Thyroid gland (tissue), 4 donors: ENCODE results near the gene CD300A. TPM values are rescaled to one million over a fixed set of nuclear protein-coding genes. Genes with fewer than 3 reads are reported as not detected.
"Not testable (repeated sequence)": the region's sequence is repeated elsewhere in the genome, so short reads cannot be mapped to it uniquely, and the experiment has no call there.

Experiments used
- DNase-seq, 2 donors: peaks; one replicate each; pipeline ENCODE4 v3.0.0-alpha.2; 2019
- H3K27ac ChIP-seq, 3 donors: fragments of 200-600 bp; sonication (generic); 1 replicate in 2 of 3; 2 replicates in 1 of 3; pipeline ENCODE4 v1.5.1; 2016 to 2019; ENCODE audit warnings: mild to moderate bottlenecking in 1 of 3, moderate library complexity in 1 of 3
- H3K27me3 ChIP-seq: fragments of 200-600 bp; sonication (generic); one replicate; pipeline ENCODE4 v1.5.1; 2019
- H3K36me3 ChIP-seq, 2 donors: fragments of 200-600 bp; sonication (generic); one replicate each; pipeline ENCODE4 v1.5.1; 2016 to 2019
- H3K4me1 ChIP-seq, 2 donors: fragments of 200-600 bp; sonication (generic); one replicate each; pipeline ENCODE4 v1.5.1; 2017 to 2019
- H3K4me3 ChIP-seq, 3 donors: fragments of 200-600 bp; sonication (generic); replicated peaks in 1 of 3; 1 replicate in 2 of 3; 2 replicates in 1 of 3; pipeline ENCODE4 v1.5.1; 2016; ENCODE audit warnings: mild to moderate bottlenecking in 1 of 3
- H3K9me3 ChIP-seq: fragments of 200-600 bp; sonication (generic); one replicate; pipeline ENCODE4 v1.5.1; 2017
- CTCF ChIP-seq, 6 experiments: fragments of 200-600 bp in 3 of 6; fragments of 450-650 bp in 3 of 6; sonication (generic) in 3 of 6; IDR thresholded peaks; one replicate each; pipeline ENCODE4 v1.5.1; 2016 to 2019; ENCODE audit warnings: antibody characterized with exemption in 6 of 6, mild to moderate bottlenecking in 2 of 6, inconsistent platforms in 1 of 6, moderate library complexity in 1 of 6
- POLR2A ChIP-seq, 2 donors: fragments of 450-650 bp; IDR thresholded peaks; one replicate each; pipeline ENCODE4 v1.6.1; 2017; ENCODE audit warnings: antibody characterized with exemption in 2 of 2, mild to moderate bottlenecking in 2 of 2, moderate library complexity in 1 of 2
- WGBS, 2 donors: methylation state at CpG; one replicate each; pipeline ENCODE4 v1.1.5; 2017; 5-methylcytosine and 5-hydroxymethylcytosine counted together
- intact Hi-C: fragments of 100-400 bp; cut with DNase I; formaldehyde crosslinking; loops from one replicate; pipeline ENCODE4 v1.15.1; 2023
- total RNA-seq, 4 donors: library from RNA; depleted of rRNA; stranded (reverse); fragments of >200 nt; gene quantifications; one replicate each; pipeline ENCODE4 v1.2.3, GENCODE V29; 2016

Gene CD300A
- total RNA-seq, 4 donors from 2014 or later: 0.78 to 5.8 (median 2.1) TPM

- DNase-seq: no peak
- no peaks in the 10 kb centered on the region for H3K4me1 ChIP-seq
- no peaks in the 10 kb centered on the region for H3K27me3 ChIP-seq
- 77 to 87% methylated on average over 4 of the region's 4 CpGs for WGBS, 2 donors
- H3K27ac ChIP-seq: no peak overlapping the region
- no peak overlapping the region for H3K4me3 ChIP-seq
- no peak for TF ChIP-seq POLR2A (IDR thresholded peaks at IDR 0.05)
- no peak for TF ChIP-seq CTCF (IDR thresholded peaks at IDR 0.05)
- no peaks in the 10 kb centered on the region for H3K36me3 ChIP-seq
- intact Hi-C loops: no loop called here
- no peaks in the 10 kb centered on the region for H3K9me3 ChIP-seq
Observed at GRCh38 chr17:74515941-74516340, 49.5 kb downstream of the CD300A start.

DNA sequence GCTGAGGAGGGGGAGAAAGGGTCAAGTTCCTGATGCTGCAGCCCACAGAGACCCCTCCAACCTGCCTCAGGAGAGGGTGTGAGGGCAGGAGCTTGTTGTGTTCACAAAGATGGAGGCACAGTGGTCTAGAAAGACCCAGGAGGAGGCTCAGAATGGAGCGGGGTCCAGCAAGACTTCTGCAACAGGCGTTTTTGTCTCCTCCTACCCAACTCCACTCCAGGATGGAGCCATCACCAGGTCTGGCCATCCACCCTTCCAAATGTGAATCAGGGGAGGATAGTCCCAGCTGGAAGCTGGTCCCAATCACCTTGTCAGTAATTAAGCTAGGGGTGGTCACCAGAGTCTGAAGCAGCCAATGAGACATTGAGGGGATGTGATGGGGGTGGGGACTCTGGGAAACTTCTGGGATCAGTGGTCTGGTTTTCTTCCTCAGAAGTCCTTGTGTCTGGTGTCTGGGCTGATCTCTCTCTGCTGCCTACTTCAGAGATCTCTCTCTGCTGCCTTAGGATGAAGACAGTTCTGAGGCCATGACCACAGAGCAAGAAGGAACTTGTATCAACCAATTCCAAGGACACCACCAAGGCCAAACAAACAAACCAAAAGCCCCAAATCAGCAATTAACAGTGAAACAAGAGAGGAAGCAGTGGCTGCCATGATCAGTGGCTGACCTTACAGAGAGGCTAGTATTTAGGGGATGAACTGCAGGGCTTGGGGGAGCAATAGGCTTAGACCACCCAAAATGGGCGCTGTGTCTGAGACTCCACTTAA, 50.3 kb downstream of the CD300A start:
- H3K27me3 ChIP-seq: no peaks in the 10 kb centered on the region
- no peaks in the 10 kb centered on the region for H3K36me3 ChIP-seq
- no peak for DNase-seq
- H3K27ac ChIP-seq: no peak overlapping the region
- WGBS, 2 donors: 87 to 96% methylated on average over 2 to 3 of the region's 3 CpGs
- H3K4me3 ChIP-seq: no peak overlapping the region
- TF ChIP-seq POLR2A (IDR thresholded peaks at IDR 0.05): no peak
- no peaks in the 10 kb centered on the region for H3K9me3 ChIP-seq
- no peaks in the 10 kb centered on the region for H3K4me1 ChIP-seq
- intact Hi-C loops: no loop called here

GRCh38 chr17:74518413-74518981, 52.1 kb downstream of the CD300A start:
- DNase-seq, H3K27me3 ChIP-seq, intact Hi-C loops: not testable (repeated sequence)

GRCh38 chr17:74520016-74520434, 53.6 kb downstream of the CD300A start:
- Histone ChIP-seq H3K4me3 (no peak overlapping the region), H3K27me3 (no peaks in the 10 kb centered on the region), H3K27ac (no peak overlapping the region), H3K9me3 (no peaks in the 10 kb centered on the region), H3K36me3 (no peaks in the 10 kb centered on the region), H3K4me1 (no peaks in the 10 kb centered on the region)
- intact Hi-C loops: no loop called here
- 80 to 85% methylated on average over 3 of the region's 3 CpGs for WGBS, 2 donors
- DNase-seq: no peak
- no peak for TF ChIP-seq POLR2A (IDR thresholded peaks at IDR 0.05)

More at GRCh38 chr17:74518413-74518981, 52.1 kb downstream of the CD300A start:
- not testable (repeated sequence) for H3K9me3 ChIP-seq, H3K36me3 ChIP-seq, H3K4me3 ChIP-seq, H3K4me1 ChIP-seq, H3K27ac ChIP-seq
- 80 to 81% methylated on average over 6 of the region's 6 CpGs for WGBS, 2 donors

GRCh38 chr17:74520790-74521480, 54.5 kb downstream of the CD300A start:
- Histone ChIP-seq H3K4me1 (no peaks in the 10 kb centered on the region), H3K9me3 (no peaks in the 10 kb centered on the region), H3K27ac (no peak overlapping the region), H3K27me3 (no peaks in the 10 kb centered on the region), H3K4me3 (no peak overlapping the region), H3K36me3 (no peaks in the 10 kb centered on the region)
- intact Hi-C loops: no loop called here
- DNase-seq: no peak
- WGBS, 2 donors: 90 to 92% methylated on average over 20 to 21 of the region's 21 CpGs
- TF ChIP-seq CTCF (IDR thresholded peaks at IDR 0.05): no peak
- TF ChIP-seq POLR2A (IDR thresholded peaks at IDR 0.05): no peak

DNA sequence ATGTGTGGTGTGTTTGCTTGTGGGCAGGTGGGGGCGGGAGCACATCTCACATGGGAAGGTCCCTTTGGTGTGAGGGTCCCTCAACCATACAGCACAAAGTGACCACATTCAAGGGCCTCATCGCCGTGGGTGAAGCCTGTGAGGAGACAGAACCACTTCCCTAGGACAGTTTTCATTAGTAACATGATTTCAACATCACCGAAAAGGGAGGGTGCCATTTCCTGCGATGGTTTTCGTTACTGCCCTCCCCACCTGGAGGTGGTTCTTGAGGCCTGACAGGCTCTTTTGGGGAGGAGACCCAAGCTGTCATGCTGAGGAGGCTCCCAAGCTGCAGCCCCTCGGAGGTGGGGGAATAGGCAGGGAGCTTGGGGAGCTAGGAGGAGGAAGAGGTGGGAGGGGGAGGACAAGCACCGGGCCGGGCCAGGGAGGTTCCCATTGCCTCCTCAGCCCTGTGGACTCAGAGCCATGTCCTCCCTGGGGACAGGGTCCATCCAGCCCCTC, 55.3 kb downstream of the CD300A start:
- Histone ChIP-seq H3K4me1 (no peaks in the 10 kb centered on the region), H3K36me3 (no peaks in the 10 kb centered on the region), H3K9me3 (no peaks in the 10 kb centered on the region), H3K27me3 (no peaks in the 10 kb centered on the region), H3K4me3 (no peak overlapping the region), H3K27ac (no peak overlapping the region)
- TF ChIP-seq POLR2A (IDR thresholded peaks at IDR 0.05): no peak
- no peak for TF ChIP-seq CTCF (IDR thresholded peaks at IDR 0.05)
- no peak for DNase-seq
- intact Hi-C loops: no loop called here
- WGBS, 2 donors: 67 to 80% methylated on average over 6 to 9 of the region's 9 CpGs
